Measurements from ENCODE around the gene CTU2.

- TF ChIP-seq CTCF (IDR thresholded peaks at IDR 0.05) (no peak), CHD2 (IDR thresholded peaks at IDR 0.05; ENCODE audit: low read length, partially characterized antibody) (no peak), POLR2AphosphoS5 (IDR thresholded peaks at IDR 0.05; ENCODE audit: low read depth, low read length) (no peak), EZH2phosphoT487 (IDR thresholded peaks at IDR 0.05; ENCODE audit: borderline replicate concordance, low read depth) (no peak), SIN3A (IDR thresholded peaks at IDR 0.05; ENCODE audit: borderline replicate concordance, low read depth, low read length) (no peak), EP300 (IDR thresholded peaks at IDR 0.05; ENCODE audit: borderline replicate concordance in 1 of 2, low read depth in 1 of 2, low read length in 1 of 2) (no peak), JUND (IDR thresholded peaks at IDR 0.05) (no peak), GATA2 (CRISPR knock-in tag; IDR thresholded peaks at IDR 0.05) (no peak), NFIC (IDR thresholded peaks at IDR 0.05; ENCODE audit: borderline replicate concordance) (no peak), NRF1 (IDR thresholded peaks at IDR 0.05; ENCODE audit: low read depth, low read length) (no peak), RXRA (IDR thresholded peaks at IDR 0.05; ENCODE audit: borderline replicate concordance, low read depth) (no peak), RAD21 (IDR thresholded peaks at IDR 0.05; ENCODE audit: low read length) (no peak), USF1 (IDR thresholded peaks at IDR 0.05; ENCODE audit: borderline replicate concordance, low read depth) (no peak)
These were observed 29.3 kb downstream of the CTU2 start for GRCh38 chr16:88735616-88736015.
